Measurements from ENCODE around the gene CTU2. TPM values are rescaled to one million over a fixed set of nuclear protein-coding genes. Genes with fewer than 3 reads are reported as not detected.

Gene CTU2
- total and polyA plus RNA-seq, 2 donors from 2014 or later = 11.1 to 18.8 TPM

- Histone ChIP-seq H3K9ac (ENCODE audit: low read length in 3 of 3) (no peak overlapping the region), H3K27ac (ENCODE audit: low read depth in 2 of 2, low read length in 2 of 2) (no peak overlapping the region), H3K4me1 (ENCODE audit: control insufficient read depth in 2 of 3, insufficient read depth in 2 of 3, low read depth in 1 of 3, low read length in 3 of 3) (peaks cover 0 to 2% (median 0%) of the 10 kb centered on the region in 3 donors), H3K4me3 (ENCODE audit: low read length in 3 of 3) (no peak overlapping the region), H3K36me3 (ENCODE audit: control insufficient read depth in 2 of 3, insufficient read depth in 3 of 3, low read length in 3 of 3) (no peaks in the 10 kb centered on the region), H3K9me3 (ENCODE audit: control insufficient read depth in 2 of 3, insufficient read depth in 1 of 3, low read length in 3 of 3) (no peaks in the 10 kb centered on the region), H3K27me3 (ENCODE audit: control insufficient read depth, insufficient read depth, low read length) (peaks cover 9% of the 10 kb centered on the region)
- peak; percentile 19 for TF ChIP-seq CTCF (IDR thresholded peaks at IDR 0.05; ENCODE audit: borderline replicate concordance, extremely low read depth, insufficient read depth)
- intact Hi-C loops (cut with DNase I) = no loop called here
- FAIRE-seq (no peak), DNase-seq (peak in 1 of 5 donors; percentile 77)
Measured at GRCh38 chr16:88681084-88681680, 25.1 kb upstream of the CTU2 start.

- intact Hi-C loops (cut with DNase I) = no loop called here
- TF ChIP-seq CTCF (IDR thresholded peaks at IDR 0.05; ENCODE audit: borderline replicate concordance, extremely low read depth, insufficient read depth) = no peak
- H3K36me3 ChIP-seq (ENCODE audit: control insufficient read depth in 2 of 3, insufficient read depth in 3 of 3, low read length in 3 of 3) = no peaks in the 10 kb centered on the region
- H3K4me1 ChIP-seq (ENCODE audit: control insufficient read depth in 2 of 3, insufficient read depth in 2 of 3, low read depth in 1 of 3, low read length in 3 of 3) = peaks cover 0 to 6% (median 0%) of the 10 kb centered on the region in 3 donors
- no peak overlapping the region for H3K9ac ChIP-seq (ENCODE audit: low read length in 3 of 3)
- no peaks in the 10 kb centered on the region for H3K9me3 ChIP-seq (ENCODE audit: control insufficient read depth in 2 of 3, insufficient read depth in 1 of 3, low read length in 3 of 3)
- H3K27me3 ChIP-seq (ENCODE audit: control insufficient read depth, insufficient read depth, low read length) = peaks cover 9% of the 10 kb centered on the region
- no peak overlapping the region for H3K27ac ChIP-seq (ENCODE audit: low read depth in 2 of 2, low read length in 2 of 2)
- H3K4me3 ChIP-seq (ENCODE audit: low read length in 3 of 3) = no peak overlapping the region
- DNase-seq (peak in 1 of 5 donors; percentile 87), FAIRE-seq (no peak)
Measured at GRCh38 chr16:88681709-88682451, 24.4 kb upstream of the CTU2 start.

GRCh38 chr16:88684569-88685155, 21.6 kb upstream of the CTU2 start:
- no peak overlapping the region for H3K9ac ChIP-seq (ENCODE audit: low read length in 3 of 3)
- no peak for FAIRE-seq
- peaks cover 0 to 4% (median 0%) of the 10 kb centered on the region in 3 donors for H3K4me1 ChIP-seq (ENCODE audit: control insufficient read depth in 2 of 3, insufficient read depth in 2 of 3, low read depth in 1 of 3, low read length in 3 of 3)
- peaks cover 11% of the 10 kb centered on the region for H3K27me3 ChIP-seq (ENCODE audit: control insufficient read depth, insufficient read depth, low read length)
- intact Hi-C loops (cut with DNase I) = no loop called here
- TF ChIP-seq CTCF (IDR thresholded peaks at IDR 0.05; ENCODE audit: borderline replicate concordance, extremely low read depth, insufficient read depth) = no peak
- no peak overlapping the region for H3K4me3 ChIP-seq (ENCODE audit: low read length in 3 of 3)
- no peaks in the 10 kb centered on the region for H3K36me3 ChIP-seq (ENCODE audit: control insufficient read depth in 2 of 3, insufficient read depth in 3 of 3, low read length in 3 of 3)
- no peak for DNase-seq
- no peak overlapping the region for H3K27ac ChIP-seq (ENCODE audit: low read depth in 2 of 2, low read length in 2 of 2)
- H3K9me3 ChIP-seq (ENCODE audit: control insufficient read depth in 2 of 3, insufficient read depth in 1 of 3, low read length in 3 of 3) = no peaks in the 10 kb centered on the region

Measured in kidney (tissue), 14 donors.